Measurements from ENCODE around the gene EPS8L2.

DNA sequence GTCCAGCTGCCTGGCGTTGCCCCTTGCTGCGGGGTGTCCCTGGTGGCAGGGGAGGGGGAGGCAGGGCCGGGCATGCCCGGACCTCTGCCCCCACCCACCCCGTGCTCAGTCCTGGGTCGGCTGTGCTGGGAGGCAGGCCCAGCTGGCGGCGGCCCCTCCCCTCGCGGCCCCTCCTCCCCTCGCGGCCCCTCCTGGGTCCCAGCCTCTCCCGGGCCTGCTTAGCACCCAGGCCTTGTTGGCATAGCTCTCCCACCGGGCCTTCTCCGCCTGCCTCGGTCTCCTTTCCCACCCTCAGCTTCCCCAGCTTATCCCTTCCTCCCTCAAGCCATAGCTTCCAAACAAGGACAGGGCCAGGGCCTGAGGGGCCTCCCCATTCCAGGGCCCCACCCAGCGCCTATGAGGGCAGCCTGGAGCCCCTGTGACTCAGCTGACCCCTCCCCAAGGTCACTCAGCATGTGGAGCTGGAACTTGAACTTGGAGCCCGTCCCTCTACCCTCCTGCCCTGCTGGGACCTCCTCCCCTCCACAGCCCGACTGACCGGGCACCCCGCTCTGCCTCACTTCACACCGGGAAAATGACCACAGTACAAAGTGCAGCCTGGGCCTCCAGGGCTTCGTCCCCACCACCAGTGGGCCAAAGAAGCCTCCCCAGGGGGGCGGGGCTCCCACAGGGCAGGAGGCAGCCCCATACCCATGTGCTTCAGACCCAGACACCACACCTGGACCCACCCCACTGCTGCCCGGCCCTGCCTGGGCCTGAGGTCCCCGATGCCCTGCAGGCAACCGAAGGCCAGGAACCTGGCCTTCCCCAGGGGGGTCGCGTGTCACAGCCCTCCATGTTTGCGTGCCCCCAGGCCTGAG lies 1.2 kb downstream of the EPS8L2 start:
- TF ChIP-seq CTCF (IDR thresholded peaks at IDR 0.05; ENCODE audit: low read depth, low read length) = no peak
- no peak for TF ChIP-seq EZH2phosphoT487 (IDR thresholded peaks at IDR 0.05; ENCODE audit: low read depth)

All from OCI-LY3 (cell line).